Neural crest cell (in vitro differentiated cells): ENCODE results near the gene ICAM1. TPM values are rescaled to one million over a fixed set of nuclear protein-coding genes. Genes with fewer than 3 reads are reported as not detected.

ENCODE experiments used
- DNase-seq: peaks from one replicate; pipeline ENCODE4 v3.0.0; 2021; ENCODE audit warnings: low read depth, mixed read lengths, low spot score
- H3K27ac Mint-ChIP-seq: one replicate; pipeline ENCODE4 v1.8.0; 2021; ENCODE audit warnings: mild to moderate bottlenecking, mixed read lengths; ENCODE audit not compliant: unreplicated experiment
- H3K27me3 Mint-ChIP-seq: 2 replicates; pipeline ENCODE4 v1.8.0; 2021; ENCODE audit warnings: low read depth, mild to moderate bottlenecking, mixed read lengths
- H3K36me3 Mint-ChIP-seq: 2 replicates; pipeline ENCODE4 v1.8.0; 2021; ENCODE audit warnings: low read depth, mild to moderate bottlenecking, mixed read lengths
- H3K4me1 Mint-ChIP-seq: 2 replicates; pipeline ENCODE4 v1.8.0; 2021; ENCODE audit warnings: mixed read lengths
- H3K4me3 Mint-ChIP-seq: one replicate; pipeline ENCODE4 v1.8.0; 2021; ENCODE audit warnings: mild to moderate bottlenecking, mixed read lengths
- H3K9me3 Mint-ChIP-seq: 2 replicates; pipeline ENCODE4 v1.8.0; 2021; ENCODE audit warnings: mixed read lengths
- CTCF ChIP-seq: fragments of 200-600 bp; sonication (generic); conservative IDR thresholded peaks from 2 replicates; pipeline ENCODE4 v1.5.0; 2021; ENCODE audit warnings: antibody characterized with exemption, mild to moderate bottlenecking
- total RNA-seq: library from RNA; stranded (reverse); gene quantifications from 2 replicates; pipeline ENCODE4 v1.2.1, GENCODE V29; 2021

The ICAM1 gene
- total RNA-seq, 1 donor from 2014 or later, result 0.23 TPM

GRCh38 chr19:10251792-10252694, 18.9 kb upstream of the ICAM1 start, which contains the start of gene MRPL4:
MRPL4 (plus strand) TSS chr19:10252214; CDS start chr19:10252254, 40 bp downstream.
- peaks cover 11% of the 10 kb centered on the region for H3K4me1 Mint-ChIP-seq
- TF ChIP-seq CTCF, result no peak
- H3K27me3 Mint-ChIP-seq, result peaks cover 2% of the 10 kb centered on the region
- no peaks in the 10 kb centered on the region for H3K9me3 Mint-ChIP-seq
- peak; percentile 86 for DNase-seq
- H3K27ac Mint-ChIP-seq, result peak within 1 kb of the TSS; percentile 98
- H3K36me3 Mint-ChIP-seq, result peaks cover 4% of the 10 kb centered on the region
- peak within 1 kb of the TSS; percentile 99 for H3K4me3 Mint-ChIP-seq

GRCh38 chr19:10252707-10253106, 18.2 kb upstream of the ICAM1 start:
- peak overlapping the region; percentile 99 for H3K4me3 Mint-ChIP-seq
- TF ChIP-seq CTCF, result no peak
- H3K9me3 Mint-ChIP-seq, result no peaks in the 10 kb centered on the region
- peaks cover 7% of the 10 kb centered on the region for H3K36me3 Mint-ChIP-seq
- H3K27me3 Mint-ChIP-seq, result peaks cover 2% of the 10 kb centered on the region
- peak overlapping the region; percentile 98 for H3K27ac Mint-ChIP-seq
- H3K4me1 Mint-ChIP-seq, result peaks cover 11% of the 10 kb centered on the region
- no peak for DNase-seq

GRCh38 chr19:10254244-10254643, 16.7 kb upstream of the ICAM1 start:
- H3K4me1 Mint-ChIP-seq, result peaks cover 11% of the 10 kb centered on the region
- no peak for DNase-seq
- no peak overlapping the region for H3K27ac Mint-ChIP-seq
- peaks cover 10% of the 10 kb centered on the region for H3K36me3 Mint-ChIP-seq
- H3K4me3 Mint-ChIP-seq, result peak overlapping the region; percentile 99
- TF ChIP-seq CTCF, result no peak
- H3K9me3 Mint-ChIP-seq, result no peaks in the 10 kb centered on the region
- peaks cover 2% of the 10 kb centered on the region for H3K27me3 Mint-ChIP-seq

- TF ChIP-seq CTCF, result no peak
- H3K4me3 Mint-ChIP-seq, result peak overlapping the region; percentile 75
- peaks cover 2% of the 10 kb centered on the region for H3K27me3 Mint-ChIP-seq
- DNase-seq, result no peak
- no peaks in the 10 kb centered on the region for H3K9me3 Mint-ChIP-seq
- H3K4me1 Mint-ChIP-seq, result peaks cover 11% of the 10 kb centered on the region
- peaks cover 10% of the 10 kb centered on the region for H3K36me3 Mint-ChIP-seq
- no peak overlapping the region for H3K27ac Mint-ChIP-seq
Observed at GRCh38 chr19:10255358-10255757, 15.6 kb upstream of the ICAM1 start.

GRCh38 chr19:10256551-10256950, 14.4 kb upstream of the ICAM1 start:
- peaks cover 10% of the 10 kb centered on the region for H3K36me3 Mint-ChIP-seq

More at GRCh38 chr19:10256551-10256950, 14.4 kb upstream of the ICAM1 start:
- Mint-ChIP-seq H3K4me1 (peaks cover 9% of the 10 kb centered on the region), H3K9me3 (no peaks in the 10 kb centered on the region), H3K27me3 (peaks cover 2% of the 10 kb centered on the region), H3K4me3 (no peak overlapping the region), H3K27ac (no peak overlapping the region)
- DNase-seq, result no peak
- TF ChIP-seq CTCF, result no peak
